Endothelial cell (in vitro differentiated cells): ENCODE data around the gene PRRC2C. TPM values are rescaled to one million over a fixed set of nuclear protein-coding genes. Genes with fewer than 3 reads are reported as not detected.
"Not testable (repeated sequence)": the region's sequence is repeated elsewhere in the genome, so short reads cannot be mapped to it uniquely, and the experiment has no call there.

Experiments
- DNase-seq: peaks from one replicate; pipeline ENCODE4 v3.0.0; 2021; ENCODE audit warnings: low spot score
- H3K27ac Mint-ChIP-seq: one replicate; pipeline ENCODE4 v1.8.0; 2021; ENCODE audit warnings: mixed read lengths, inconsistent platforms; ENCODE audit not compliant: unreplicated experiment
- H3K27me3 Mint-ChIP-seq: one replicate; pipeline ENCODE4 v1.8.0; 2021; ENCODE audit warnings: mild to moderate bottlenecking, moderate library complexity, mixed read lengths, inconsistent platforms; ENCODE audit not compliant: unreplicated experiment
- H3K36me3 Mint-ChIP-seq: one replicate; pipeline ENCODE4 v1.8.0; 2021; ENCODE audit warnings: mild to moderate bottlenecking, low read depth, mixed read lengths, inconsistent platforms; ENCODE audit not compliant: unreplicated experiment
- H3K4me1 Mint-ChIP-seq: one replicate; pipeline ENCODE4 v1.8.0; 2021; ENCODE audit warnings: mild to moderate bottlenecking, mixed read lengths, inconsistent platforms; ENCODE audit not compliant: unreplicated experiment
- H3K4me3 Mint-ChIP-seq: one replicate; pipeline ENCODE4 v1.8.0; 2021; ENCODE audit warnings: mild to moderate bottlenecking, mixed read lengths, inconsistent platforms; ENCODE audit not compliant: unreplicated experiment
- H3K9me3 Mint-ChIP-seq: one replicate; pipeline ENCODE4 v1.8.0; 2021; ENCODE audit warnings: mixed read lengths, inconsistent platforms; ENCODE audit not compliant: unreplicated experiment
- CTCF ChIP-seq: fragments of 200-600 bp; sonication (generic); IDR thresholded peaks from one replicate; pipeline ENCODE4 v1.5.0; 2021; ENCODE audit warnings: antibody characterized with exemption; ENCODE audit not compliant: unreplicated experiment
- long read RNA-seq: library from polyadenylated mRNA; unstranded; transcript quantifications from one replicate; pipeline ENCODE4 v2.0.0, GENCODE V29; 2020; ENCODE audit not compliant: unreplicated experiment
- total RNA-seq: library from RNA; stranded (reverse); fragmentation: NEBNext Ultra II Directional; extraction: Animal tissue kit (Norgen Biotek cat#: 25700); gene quantifications from one replicate; pipeline ENCODE4 v1.2.1, GENCODE V29; 2021; ENCODE audit not compliant: unreplicated experiment

Gene PRRC2C
- 248 TPM for total RNA-seq
- long read RNA-seq, transcript PRRC2C-208 (12 exons, 1,931 nt) = major isoform, 11 of 134 reads
- long read RNA-seq, partial matches to known transcripts = 113 of 134 reads
- long read RNA-seq, other reads (novel, unspliced or antisense) = 7 of 134 reads

GRCh38 chr1:171485375-171486047 is at the start of gene PRRC2C:
TSS of gene PRRC2C (plus strand) at chr1:171485530. CDS start at chr1:171512089, 26,559 bp downstream.
- DNase-seq = peak; percentile 92
- Mint-ChIP-seq H3K9me3 (no peaks in the 10 kb centered on the region), H3K36me3 (no peaks in the 10 kb centered on the region), H3K27me3 (peaks cover 5% of the 10 kb centered on the region), H3K4me1 (peaks cover 44% of the 10 kb centered on the region), H3K27ac (peak within 1 kb of the TSS; percentile 95), H3K4me3 (peak within 1 kb of the TSS; percentile 97)
- peak; percentile 52 for TF ChIP-seq CTCF

DNA sequence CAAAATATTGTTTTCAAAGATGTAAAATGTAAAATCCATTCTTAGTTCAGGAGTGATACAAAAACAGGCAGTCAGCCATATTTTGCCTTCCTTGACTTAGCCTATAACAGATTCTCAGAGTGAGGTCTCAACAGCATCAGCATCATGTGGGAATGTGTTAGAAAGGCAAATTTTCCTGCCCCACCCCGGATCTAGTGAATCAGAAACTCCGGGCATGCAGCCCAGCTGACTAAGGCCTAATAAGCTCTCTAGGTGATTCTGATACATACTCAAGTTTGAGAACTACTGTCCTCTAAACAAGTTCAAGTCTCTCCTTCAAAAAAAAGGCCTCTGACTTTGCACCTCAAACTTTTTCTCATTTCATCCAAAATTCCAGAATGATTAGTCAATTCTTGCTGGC is 46.9 kb upstream of the PRRC2C start:
- no peak for DNase-seq
- peaks cover 4% of the 10 kb centered on the region for H3K4me1 Mint-ChIP-seq
- no peak overlapping the region for H3K4me3 Mint-ChIP-seq
- no peak for TF ChIP-seq CTCF
- no peak overlapping the region for H3K27ac Mint-ChIP-seq
- H3K36me3 Mint-ChIP-seq = no peaks in the 10 kb centered on the region
- peaks cover 1% of the 10 kb centered on the region for H3K27me3 Mint-ChIP-seq
- H3K9me3 Mint-ChIP-seq = no peaks in the 10 kb centered on the region

GRCh38 chr1:171440201-171440600 is 45.1 kb upstream of the PRRC2C start:
- H3K4me1 Mint-ChIP-seq, H3K27me3 Mint-ChIP-seq, H3K4me3 Mint-ChIP-seq, H3K9me3 Mint-ChIP-seq, H3K36me3 Mint-ChIP-seq, H3K27ac Mint-ChIP-seq, DNase-seq: not testable (repeated sequence)

DNA sequence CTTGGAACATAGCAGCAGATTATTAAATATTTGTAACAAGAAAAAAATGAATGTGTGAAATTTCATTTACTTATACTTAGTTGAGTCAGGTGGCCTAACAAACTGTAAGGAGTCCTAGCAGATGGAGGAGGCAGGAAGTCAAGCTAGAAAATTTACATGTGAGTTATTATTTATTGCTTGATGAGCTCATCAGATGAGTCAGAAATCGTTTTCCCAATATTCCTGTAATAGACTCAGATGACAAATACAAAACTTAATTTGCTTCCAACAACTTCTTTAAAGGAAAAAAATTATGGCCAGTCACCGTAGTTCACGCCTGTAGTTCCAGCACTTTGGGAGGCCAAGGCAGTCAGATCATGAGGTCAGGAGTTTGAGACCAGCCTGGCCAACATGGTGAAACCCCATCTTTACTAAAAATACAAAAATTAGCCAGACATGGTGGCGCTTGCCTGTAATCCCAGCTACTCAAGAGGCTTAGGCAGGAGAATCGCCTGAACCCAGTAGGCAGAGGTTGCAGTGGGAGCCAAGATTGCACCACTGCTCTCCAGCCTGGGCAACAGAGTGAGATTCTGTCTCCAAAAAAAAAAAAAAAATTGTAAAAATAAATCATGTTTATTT is 43.9 kb upstream of the PRRC2C start:
- H3K36me3 Mint-ChIP-seq, DNase-seq, H3K4me3 Mint-ChIP-seq, H3K4me1 Mint-ChIP-seq, H3K27ac Mint-ChIP-seq, H3K27me3 Mint-ChIP-seq, H3K9me3 Mint-ChIP-seq: not testable (repeated sequence)

DNA sequence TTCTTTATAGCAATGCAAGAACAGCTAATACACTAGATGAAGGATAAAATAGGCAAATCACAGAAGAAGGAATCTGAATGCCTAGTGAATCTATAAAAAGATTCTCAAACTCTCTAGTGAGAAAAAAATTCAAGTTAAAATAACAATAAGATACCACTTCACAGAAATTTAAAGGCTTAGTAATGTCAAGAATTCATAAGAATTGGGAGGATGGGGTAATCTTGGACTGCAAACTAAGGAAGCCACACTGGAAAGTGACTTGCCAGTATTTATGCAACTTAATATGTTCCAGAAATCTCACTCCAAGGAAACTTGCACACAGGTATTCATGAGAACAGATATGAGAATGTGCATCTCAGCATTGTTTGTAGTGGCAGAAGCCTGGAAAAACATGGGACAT is 38.9 kb upstream of the PRRC2C start:
- Mint-ChIP-seq H3K9me3 (no peaks in the 10 kb centered on the region), H3K36me3 (no peaks in the 10 kb centered on the region), H3K4me3 (no peak overlapping the region), H3K27me3 (peaks cover 1% of the 10 kb centered on the region), H3K27ac (no peak overlapping the region), H3K4me1 (no peaks in the 10 kb centered on the region)
- no peak for TF ChIP-seq CTCF
- no peak for DNase-seq

- H3K4me3 Mint-ChIP-seq = no peak overlapping the region
- no peaks in the 10 kb centered on the region for H3K9me3 Mint-ChIP-seq
- peaks cover 3% of the 10 kb centered on the region for H3K27me3 Mint-ChIP-seq
- no peak for TF ChIP-seq CTCF
- H3K27ac Mint-ChIP-seq = no peak overlapping the region
- no peak for DNase-seq
- no peaks in the 10 kb centered on the region for H3K36me3 Mint-ChIP-seq
- no peaks in the 10 kb centered on the region for H3K4me1 Mint-ChIP-seq
These were observed 29.4 kb upstream of the PRRC2C start for GRCh38 chr1:171455967-171456366.
